GM18951 (cell line): Measurements from ENCODE around the gene PPEF1.

Experiments used
- POLR2A ChIP-seq: IDR thresholded peaks from 4 replicates; pipeline ENCODE4 v1.6.1; 2011; ENCODE audit warnings: mild to moderate bottlenecking; ENCODE audit not compliant: insufficient read length, insufficient read depth; ENCODE audit errors: extremely low read depth
- in situ Hi-C: fragments of 300-500 bp; cut with MboI; formaldehyde crosslinking; loops from one replicate; pipeline ENCODE4 v1.12.0; 2022; ENCODE audit warnings: low sequenced_read_pairs, mixed read lengths, inconsistent platforms; ENCODE audit not compliant: unreplicated experiment

The PPEF1 gene

DNA sequence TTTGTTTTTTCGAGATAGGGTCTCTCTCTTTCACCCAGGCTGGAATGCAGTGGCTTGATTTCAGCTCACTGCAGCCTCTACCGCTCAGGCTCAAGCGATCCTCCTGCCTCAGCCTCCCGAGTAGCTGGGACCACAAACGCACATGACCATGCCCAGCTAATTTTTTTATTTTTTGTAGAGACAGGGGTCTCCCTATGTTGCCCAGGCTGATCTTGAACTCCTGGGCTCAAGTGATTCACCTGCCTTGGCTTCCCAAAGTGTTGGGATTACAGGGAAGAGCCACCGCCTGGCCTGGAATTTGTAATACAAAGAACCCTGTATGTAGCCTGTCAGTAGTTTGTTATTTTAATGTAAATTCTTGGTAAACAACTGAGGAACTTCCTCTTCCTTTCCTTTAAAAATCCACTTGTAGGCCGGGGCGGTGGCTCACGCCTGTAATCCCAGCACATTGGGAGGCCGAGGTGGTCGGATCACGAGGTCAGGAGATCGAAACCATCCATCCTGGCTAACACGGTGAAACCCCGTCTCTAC lies 157.0 kb downstream of the PPEF1 start:
- TF ChIP-seq POLR2A = no peak
- in situ Hi-C loops = no loop called here

DNA sequence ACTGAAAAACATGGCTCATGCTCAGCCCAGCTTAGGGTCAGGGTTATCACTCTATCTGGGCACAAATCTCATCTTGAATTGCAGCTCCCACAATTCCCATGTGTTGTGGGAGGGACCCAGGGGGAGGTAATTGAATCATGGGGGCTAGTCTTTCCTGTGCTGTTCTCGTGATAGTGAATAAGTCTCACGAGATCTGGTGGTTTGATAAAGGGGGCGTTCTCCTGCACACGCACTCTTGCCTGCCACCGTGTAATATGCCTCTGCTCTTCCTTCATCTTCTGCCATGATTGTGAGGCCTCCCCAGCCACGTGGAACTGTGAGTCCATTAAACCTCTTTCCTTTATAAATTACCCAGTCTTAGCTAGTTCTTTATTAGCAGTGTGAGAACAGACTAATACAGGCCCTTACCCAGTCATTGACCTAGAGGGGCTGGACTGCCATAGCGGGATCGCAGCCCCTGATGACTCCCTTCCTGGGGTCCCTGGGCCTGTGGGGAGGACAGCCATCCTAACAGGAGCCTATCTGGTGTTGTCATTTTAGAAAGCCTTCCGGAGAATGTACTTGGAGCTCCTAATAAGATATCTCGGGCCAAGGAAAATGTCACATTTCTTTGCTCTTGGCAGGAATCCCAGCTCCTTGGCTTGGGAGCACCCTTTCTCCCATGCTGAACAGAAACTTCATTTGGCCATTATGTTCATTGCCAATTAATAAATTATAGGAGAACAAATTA lies 163.9 kb downstream of the PPEF1 start:
- no peak for TF ChIP-seq POLR2A
- in situ Hi-C loops = no loop called here

DNA sequence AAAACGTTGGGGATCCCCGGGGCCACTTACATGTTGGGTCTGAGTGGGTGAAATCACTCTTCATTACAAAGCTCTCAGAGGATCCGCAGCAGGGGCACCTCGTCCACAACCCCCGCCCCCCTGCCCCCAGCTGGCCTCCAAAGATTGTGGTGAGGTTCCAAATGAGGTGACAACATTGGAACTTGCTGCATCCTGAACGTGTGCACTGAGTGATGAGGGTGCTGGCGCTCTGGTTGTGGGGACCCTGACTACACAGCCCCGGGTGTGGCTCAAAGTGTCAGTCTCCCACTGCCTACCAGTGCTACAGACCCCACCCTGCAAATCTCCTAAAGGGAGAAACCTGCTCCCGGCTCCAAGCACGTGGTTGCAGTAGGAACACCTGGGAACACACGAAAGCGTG lies 164.5 kb downstream of the PPEF1 start:
- in situ Hi-C loops = no loop called here
- no peak for TF ChIP-seq POLR2A

DNA sequence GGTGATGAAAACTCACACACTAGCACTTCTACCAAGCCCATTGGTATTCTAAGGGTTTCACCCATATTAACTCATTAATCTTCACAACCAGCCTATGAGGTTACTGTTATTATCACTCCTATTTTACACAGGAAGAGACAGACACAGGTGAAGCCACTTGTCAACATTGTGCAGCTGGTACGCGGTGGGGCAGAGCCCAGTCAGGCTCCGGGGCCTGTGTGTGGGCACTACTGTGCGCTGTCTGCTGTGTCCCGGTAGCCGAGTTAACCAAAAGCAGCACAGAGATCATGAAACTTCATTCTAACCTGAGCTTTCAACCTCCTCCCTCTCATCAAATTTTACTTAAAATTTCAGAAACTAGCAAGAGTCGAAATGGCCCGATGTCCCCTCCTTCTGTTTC lies 165.2 kb downstream of the PPEF1 start:
- in situ Hi-C loops = no loop called here
- TF ChIP-seq POLR2A = no peak

DNA sequence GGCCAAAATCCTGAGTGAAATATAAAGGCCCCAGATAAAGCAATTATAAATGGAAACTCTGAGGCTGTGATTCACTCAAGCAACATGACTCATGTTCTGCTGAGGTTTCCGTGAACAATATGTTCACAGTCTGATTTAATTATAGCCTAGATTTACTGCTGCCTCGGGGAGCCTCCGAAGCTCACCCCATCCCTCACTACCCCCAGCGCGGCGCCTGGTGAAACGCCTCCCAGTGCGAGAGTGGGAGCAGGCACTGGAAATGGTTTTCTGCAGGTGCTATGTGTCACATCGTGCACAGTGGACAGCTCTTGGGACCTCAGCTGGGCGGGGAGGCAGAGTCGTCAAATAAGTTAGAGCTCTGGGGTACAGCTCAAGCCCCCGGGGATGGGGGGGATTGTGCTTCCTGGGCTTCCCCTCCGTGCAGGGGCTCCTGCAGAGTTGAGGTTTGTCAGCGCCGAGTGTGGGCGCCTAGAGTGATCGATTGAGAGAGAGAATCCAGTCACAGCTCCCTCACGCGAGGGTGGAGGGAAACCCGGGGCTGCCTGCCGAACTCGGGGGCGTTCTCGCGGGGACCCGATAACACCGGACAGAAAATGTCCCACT lies 165.8 kb downstream of the PPEF1 start:
- in situ Hi-C loops = no loop called here
- TF ChIP-seq POLR2A = no peak

DNA sequence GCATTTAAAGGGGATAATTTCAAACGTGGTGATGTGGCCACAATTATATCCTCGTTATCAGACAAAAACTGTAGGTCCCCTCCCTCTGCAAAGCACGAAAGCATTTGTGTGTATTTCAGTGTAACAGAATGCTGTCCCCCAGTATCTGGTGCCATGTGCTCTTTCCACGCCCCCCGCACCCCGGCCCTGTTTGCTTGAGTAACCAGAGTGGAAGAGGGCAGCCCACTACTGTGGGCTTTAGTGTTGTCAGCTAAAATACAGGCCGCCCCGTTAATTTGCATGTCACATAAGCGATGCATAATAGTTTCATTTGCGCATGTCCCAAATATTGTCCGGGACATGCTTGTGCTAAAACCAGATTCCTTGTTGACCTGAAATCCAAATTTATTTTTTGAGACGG lies 166.4 kb downstream of the PPEF1 start:
- in situ Hi-C loops = no loop called here
- no peak for TF ChIP-seq POLR2A

DNA sequence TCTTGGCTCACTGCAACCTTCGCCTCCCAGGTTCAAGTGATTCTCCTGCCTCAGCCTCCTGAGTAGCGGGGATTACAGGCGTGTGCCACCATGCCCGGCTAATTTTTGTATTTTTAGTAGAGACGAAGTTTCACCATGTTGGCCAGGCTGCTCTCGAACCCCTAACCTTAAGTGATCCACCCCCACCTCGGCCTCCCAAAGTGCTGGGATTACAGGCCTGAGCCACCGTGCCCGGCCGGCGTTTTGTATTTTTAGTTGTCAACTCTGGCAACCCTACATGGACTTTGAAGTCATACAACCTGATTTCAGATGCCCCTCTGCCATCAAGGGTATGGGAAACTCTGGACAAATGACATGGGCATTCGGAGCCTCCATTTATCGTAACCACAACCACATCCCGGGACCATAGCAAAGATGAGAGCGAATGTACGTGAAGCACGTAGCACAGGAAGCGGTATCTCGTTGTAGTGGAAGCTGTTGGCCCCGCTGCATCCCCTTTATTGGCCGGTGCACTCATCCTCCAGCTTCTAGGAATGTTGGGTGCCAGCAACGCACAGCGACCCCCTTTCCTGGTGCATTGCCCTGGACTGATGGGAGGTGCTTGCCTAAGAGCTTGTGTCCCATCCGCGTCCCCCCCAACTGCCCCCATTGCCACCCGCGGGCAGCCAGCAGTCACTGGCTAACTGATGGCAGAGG lies 167.3 kb downstream of the PPEF1 start:
- in situ Hi-C loops = no loop called here

DNA sequence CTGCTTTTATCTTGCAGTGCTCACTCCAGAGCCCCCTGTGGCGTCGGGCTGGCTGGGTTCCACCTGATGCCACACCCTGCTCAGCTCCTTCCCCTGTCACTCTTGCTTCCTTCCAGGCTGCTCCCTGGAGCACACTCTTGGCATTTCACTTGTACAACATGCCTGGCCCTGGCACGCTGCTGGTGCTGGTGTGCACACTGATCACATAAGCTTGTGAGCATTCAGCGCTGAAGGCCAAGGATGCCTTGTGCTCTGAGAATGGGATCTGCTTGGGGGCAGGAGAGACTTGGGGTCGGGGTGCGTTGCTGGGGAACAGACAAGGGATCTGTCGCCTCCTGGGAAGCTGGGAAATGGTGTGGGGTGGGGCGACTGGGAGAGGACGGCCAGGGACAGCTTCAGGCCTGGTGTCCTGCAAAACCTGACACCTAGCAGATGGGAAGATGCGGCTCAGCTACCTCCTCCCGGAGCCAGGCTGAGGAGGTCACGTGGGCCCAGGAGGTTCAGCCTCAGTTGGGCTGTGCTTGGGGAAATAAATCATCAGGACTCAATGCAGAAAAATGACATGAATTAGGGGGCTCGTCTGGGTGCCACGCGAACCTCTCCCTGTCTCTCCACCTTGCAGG lies 167.9 kb downstream of the PPEF1 start:
- in situ Hi-C loops = no loop called here
- TF ChIP-seq POLR2A = no peak

More for the DNA sequence above, 167.3 kb downstream of the PPEF1 start:
- TF ChIP-seq POLR2A = no peak

DNA sequence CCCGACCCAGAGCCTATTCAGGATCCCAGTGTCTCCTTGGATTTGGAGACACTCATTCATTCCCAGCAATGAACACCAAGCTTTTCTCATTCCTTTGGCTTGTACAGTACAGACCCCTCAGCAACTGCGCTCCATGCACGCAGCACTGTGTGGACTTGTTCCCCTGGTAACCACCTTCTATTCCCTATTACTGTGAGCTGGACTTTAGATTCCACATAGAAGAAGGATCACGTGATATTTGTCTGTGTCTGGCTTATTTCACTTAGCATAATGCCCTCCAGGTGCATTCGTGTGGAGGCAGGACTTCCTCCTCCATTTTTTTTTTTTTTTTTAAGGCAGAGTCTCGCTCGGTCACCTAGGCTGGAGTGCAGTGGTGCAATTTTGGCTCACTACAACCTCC lies 170.0 kb downstream of the PPEF1 start:
- no peak for TF ChIP-seq POLR2A
- in situ Hi-C loops = no loop called here
